GM10847 (cell line): Measurements from ENCODE around the gene RMND1.

ENCODE experiments used
- POLR2A ChIP-seq: IDR thresholded peaks from 2 replicates; pipeline ENCODE4 v1.6.1; 2011; ENCODE audit not compliant: insufficient read length; ENCODE audit errors: extremely low read depth

The RMND1 gene

GRCh38 chr6:151403919-151404308 lies 48.0 kb downstream of the RMND1 start:
- no peak for TF ChIP-seq POLR2A

GRCh38 chr6:151402228-151402627 lies 49.7 kb downstream of the RMND1 start:
- TF ChIP-seq POLR2A, result no peak

- TF ChIP-seq POLR2A, result no peak
These were observed 51.5 kb downstream of the RMND1 start for GRCh38 chr6:151400473-151400872.

- TF ChIP-seq POLR2A, result no peak
These were observed 52.2 kb downstream of the RMND1 start for GRCh38 chr6:151399679-151400078.

- TF ChIP-seq POLR2A, result no peak
These were observed 58.5 kb downstream of the RMND1 start for GRCh38 chr6:151393410-151393809.

- TF ChIP-seq POLR2A, result no peak
These were observed 59.5 kb downstream of the RMND1 start for GRCh38 chr6:151392427-151392826.

- TF ChIP-seq POLR2A, result peak; percentile 40
These were observed 60.2 kb downstream of the RMND1 start, which contains the start of gene ZBTB2 for GRCh38 chr6:151391471-151392413. ZBTB2 (minus strand) TSS chr6:151391559; CDS start chr6:151373637, 17,922 bp downstream.

GRCh38 chr6:151390851-151391470 lies 61.0 kb downstream of the RMND1 start:
- TF ChIP-seq POLR2A, result peak; percentile 25

GRCh38 chr6:151390276-151390850 lies 61.6 kb downstream of the RMND1 start:
- peak; percentile 37 for TF ChIP-seq POLR2A

GRCh38 chr6:151389618-151390275 lies 62.2 kb downstream of the RMND1 start:
- peak; percentile 91 for TF ChIP-seq POLR2A

GRCh38 chr6:151388997-151389617 lies 62.8 kb downstream of the RMND1 start:
- TF ChIP-seq POLR2A, result no peak

- TF ChIP-seq POLR2A, result no peak
These were observed 63.7 kb downstream of the RMND1 start for GRCh38 chr6:151388236-151388635.

GRCh38 chr6:151387175-151387970 lies 64.6 kb downstream of the RMND1 start:
- TF ChIP-seq POLR2A, result no peak

- no peak for TF ChIP-seq POLR2A
These were observed 66.7 kb downstream of the RMND1 start for GRCh38 chr6:151385177-151385576.
